Astrocyte (in vitro differentiated cells and primary cell): ENCODE results near the gene ABCF1.

Experiments
- EZH2 ChIP-seq: IDR thresholded peaks from 2 replicates; pipeline ENCODE4 v1.6.1; 2012; ENCODE audit warnings: mild to moderate bottlenecking, low read length, inconsistent platforms; ENCODE audit not compliant: insufficient read depth
- TF ChIP-seq, protein P1 (sequence below): IDR thresholded peaks from 2 replicates; pipeline ENCODE4 v1.5.1; 2011; ENCODE audit warnings: low read depth, mild to moderate bottlenecking, inconsistent platforms, low read length, moderate library complexity; ENCODE audit not compliant: insufficient read depth

GRCh38 chr6:30557683-30557981 is 13.6 kb upstream of the ABCF1 start:
- TF ChIP-seq, protein P1, sequence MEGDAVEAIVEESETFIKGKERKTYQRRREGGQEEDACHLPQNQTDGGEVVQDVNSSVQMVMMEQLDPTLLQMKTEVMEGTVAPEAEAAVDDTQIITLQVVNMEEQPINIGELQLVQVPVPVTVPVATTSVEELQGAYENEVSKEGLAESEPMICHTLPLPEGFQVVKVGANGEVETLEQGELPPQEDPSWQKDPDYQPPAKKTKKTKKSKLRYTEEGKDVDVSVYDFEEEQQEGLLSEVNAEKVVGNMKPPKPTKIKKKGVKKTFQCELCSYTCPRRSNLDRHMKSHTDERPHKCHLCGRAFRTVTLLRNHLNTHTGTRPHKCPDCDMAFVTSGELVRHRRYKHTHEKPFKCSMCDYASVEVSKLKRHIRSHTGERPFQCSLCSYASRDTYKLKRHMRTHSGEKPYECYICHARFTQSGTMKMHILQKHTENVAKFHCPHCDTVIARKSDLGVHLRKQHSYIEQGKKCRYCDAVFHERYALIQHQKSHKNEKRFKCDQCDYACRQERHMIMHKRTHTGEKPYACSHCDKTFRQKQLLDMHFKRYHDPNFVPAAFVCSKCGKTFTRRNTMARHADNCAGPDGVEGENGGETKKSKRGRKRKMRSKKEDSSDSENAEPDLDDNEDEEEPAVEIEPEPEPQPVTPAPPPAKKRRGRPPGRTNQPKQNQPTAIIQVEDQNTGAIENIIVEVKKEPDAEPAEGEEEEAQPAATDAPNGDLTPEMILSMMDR = no peak
- TF ChIP-seq EZH2 = no peak
